B cell (primary cell): ENCODE results near the gene TESK2. TPM values are rescaled to one million over a fixed set of nuclear protein-coding genes. Genes with fewer than 3 reads are reported as not detected.
A peak's percentile ranks its signal among the peaks of the same experiment; 100 is the strongest.

Experiments used
- ATAC-seq: fragments of 200-7000 bp; cut with Tn5 transposase; one replicate; pipeline ENCODE4 v1.10.0; 2021; ENCODE audit warnings: low read depth, mild to moderate bottlenecking, moderate number of reproducible peaks, moderate library complexity
- CTCF ChIA-PET: fragments of 350-600 bp; sonication (Branson Sonifier 250); formaldehyde crosslinking; loops from one replicate; lab custom pipeline; 2021; ENCODE audit warnings: antibody characterized with exemption, inconsistent platforms; lab: Charles Lee
- POLR2A ChIA-PET: fragments of 350-600 bp; sonication (Branson Sonifier 250); formaldehyde crosslinking; loops from one replicate; lab custom pipeline; 2021; ENCODE audit warnings: antibody characterized with exemption; lab: Charles Lee
- DNase-seq: peaks from one replicate; pipeline ENCODE4 v3.0.0; 2013
- H2AFZ ChIP-seq: 2 replicates; pipeline ENCODE4 v1.6.1; 2012; ENCODE audit warnings: mild to moderate bottlenecking, low read depth, low read length; ENCODE audit not compliant: insufficient read depth, poor library complexity, severe bottlenecking
- H3K27ac ChIP-seq, 2 donors: 1 replicate in 1 of 2; 2 replicates in 1 of 2; pipeline ENCODE4 v1.5.1; 2012 to 2013; ENCODE audit warnings: low read length in 2 of 2, mild to moderate bottlenecking in 2 of 2, moderate library complexity in 1 of 2
- H3K27me3 ChIP-seq, 4 experiments: fragments of 200-600 bp in 1 of 4; sonication (generic) in 1 of 4; replicated peaks in 1 of 4; 1 replicate in 2 of 4; 2 replicates in 2 of 4; pipeline versions ENCODE4 v1.6.1 to v1.7.0; 2013 to 2016; ENCODE audit warnings: low read length in 3 of 4, mild to moderate bottlenecking in 2 of 4, mixed read lengths in 1 of 4, moderate library complexity in 1 of 4; ENCODE audit not compliant: insufficient read depth in 4 of 4, control insufficient read depth in 3 of 4; ENCODE audit errors: control extremely low read depth in 1 of 4
- H3K36me3 ChIP-seq, 2 experiments: replicated peaks in 1 of 2; 1 replicate in 1 of 2; 2 replicates in 1 of 2; pipeline versions ENCODE4 v1.6.1 to v1.7.1; 2013; ENCODE audit warnings: low read length in 1 of 2; ENCODE audit not compliant: insufficient read depth in 2 of 2, control insufficient read depth in 1 of 2; ENCODE audit errors: control extremely low read depth in 1 of 2, extremely low read depth in 1 of 2
- H3K4me1 ChIP-seq, 2 donors: fragments of 200-600 bp in 1 of 2; sonication (generic) in 1 of 2; 1 replicate in 1 of 2; 2 replicates in 1 of 2; pipeline versions ENCODE4 v1.5.1 to v1.6.1; 2013 to 2017; ENCODE audit warnings: low read length in 2 of 2; ENCODE audit not compliant: control insufficient read depth in 2 of 2, insufficient read depth in 2 of 2
- H3K4me2 ChIP-seq: replicated peaks from 2 replicates; pipeline ENCODE3; 2012; ENCODE audit warnings: mild to moderate bottlenecking, low read depth, low read length; ENCODE audit not compliant: poor library complexity, severe bottlenecking
- H3K4me3 ChIP-seq, 5 experiments: fragments of 200-600 bp in 1 of 5; sonication (generic) in 1 of 5; 1 replicate in 3 of 5; 2 replicates in 2 of 5; pipeline versions ENCODE4 v1.5.1 to v1.7.0; 2011 to 2016; ENCODE audit warnings: low read length in 4 of 5, mild to moderate bottlenecking in 4 of 5, low read depth in 2 of 5, control low read depth in 1 of 5, moderate library complexity in 1 of 5; ENCODE audit not compliant: insufficient read depth in 1 of 5; ENCODE audit errors: control extremely low read depth in 1 of 5, extremely low read depth in 1 of 5
- H3K79me2 ChIP-seq: fragments of 200-600 bp; sonication (generic); one replicate; pipeline ENCODE4 v1.6.0; 2016; ENCODE audit warnings: low read length; ENCODE audit not compliant: control insufficient read depth, insufficient read depth
- H3K9ac ChIP-seq: fragments of 200-600 bp; sonication (generic); 2 replicates; pipeline ENCODE4 v1.6.1; 2017; ENCODE audit warnings: mild to moderate bottlenecking, low read length, moderate library complexity
- H3K9me3 ChIP-seq, 3 donors: one replicate each; pipeline versions ENCODE4 v1.6.1 to v1.7.1; 2013; ENCODE audit warnings: low read length in 2 of 3; ENCODE audit not compliant: control insufficient read depth in 2 of 3, insufficient read depth in 1 of 3; ENCODE audit errors: control extremely low read depth in 1 of 3
- H4K20me1 ChIP-seq: 2 replicates; pipeline ENCODE4 v1.6.0; 2012; ENCODE audit warnings: mild to moderate bottlenecking, low read length; ENCODE audit not compliant: insufficient read depth, control insufficient read depth, poor library complexity, severe bottlenecking
- H3K27ac Mint-ChIP-seq: one replicate; pipeline ENCODE4 v1.8.0; 2021; ENCODE audit warnings: mixed read lengths
- H3K27me3 Mint-ChIP-seq: one replicate; pipeline ENCODE4 v1.8.0; 2021; ENCODE audit warnings: mixed read lengths
- H3K4me1 Mint-ChIP-seq: one replicate; pipeline ENCODE4 v1.8.0; 2021; ENCODE audit warnings: mixed read lengths
- H3K4me3 Mint-ChIP-seq: one replicate; pipeline ENCODE4 v1.8.0; 2021; ENCODE audit warnings: mixed read lengths
- H3K9me3 Mint-ChIP-seq: one replicate; pipeline ENCODE4 v1.8.0; 2022; ENCODE audit warnings: mixed read lengths; ENCODE audit not compliant: insufficient read depth
- CTCF ChIP-seq: fragments of 200-600 bp; IDR thresholded peaks from one replicate; pipeline ENCODE4 v1.8.0; 2022; ENCODE audit warnings: antibody characterized with exemption, mild to moderate bottlenecking
- EZH2 ChIP-seq: IDR thresholded peaks from 2 replicates; pipeline ENCODE4 v1.6.1; 2012; ENCODE audit warnings: borderline replicate concordance, low read depth, mild to moderate bottlenecking, moderate library complexity, low read length; ENCODE audit not compliant: insufficient read depth, poor library complexity, severe bottlenecking
- WGBS: methylation state at CpG from one replicate; pipeline ENCODE4 v1.1.5; 2013; ENCODE audit warnings: missing lambda C conversion rate; ENCODE audit not compliant: insufficient coverage; 5-methylcytosine and 5-hydroxymethylcytosine counted together
- intact Hi-C: fragments of 100-400 bp; cut with micrococcal nuclease; formaldehyde crosslinking; loops from one replicate; pipeline ENCODE4 v1.10.0; 2022
- polyA plus RNA-seq: library from polyadenylated mRNA; depleted of rRNA; stranded (reverse); fragments of >200 nt; gene quantifications from 2 replicates; pipeline ENCODE4 v1.2.3, GENCODE V29; 2012
- total RNA-seq, 2 donors: library from RNA; stranded (reverse); fragments of 120-200 nt in 1 of 2; gene quantifications; 1 replicate in 1 of 2; 2 replicates in 1 of 2; pipeline versions ENCODE4 v1.2.3 to v1.2.4, GENCODE V29; 2013 to 2022

Gene TESK2
- total and polyA plus RNA-seq, 2 donors (not counting 1 experiment from before 2014, with no cell fraction given), result 21.7 to 27.0 TPM

- Histone ChIP-seq H3K27ac (no peak overlapping the region), H4K20me1 (no peaks in the 10 kb centered on the region), H2AFZ (no peak overlapping the region), H3K9ac (no peak overlapping the region), H3K36me3 (no peaks in the 10 kb centered on the region), H3K4me3 (no peak overlapping the region), H3K4me2 (no peak overlapping the region), H3K27me3 (no peaks in the 10 kb centered on the region), H3K79me2 (peaks cover 8% of the 10 kb centered on the region), H3K9me3 (no peaks in the 10 kb centered on the region), H3K4me1 (peaks cover 39 to 41% of the 10 kb centered on the region in 2 donors)
- DNase-seq (no peak), ATAC-seq (no peak)
- ChIA-PET CTCF (interaction anchor here (1.0 to 7.7 kb wide), 6 partner anchors 10 to 82 kb away, joined by 3 to 94 read pairs (median 9); partner anchors contain the start of gene TESK2), POLR2A (no interaction called here)
- WGBS, result 60% methylated on average over 1 of the region's 6 CpGs
- Mint-ChIP-seq H3K27ac (no peak overlapping the region), H3K4me3 (no peak overlapping the region), H3K4me1 (peaks cover 52% of the 10 kb centered on the region), H3K9me3 (no peaks in the 10 kb centered on the region), H3K27me3 (no peaks in the 10 kb centered on the region)
- no peak for TF ChIP-seq CTCF
- no peak for TF ChIP-seq EZH2
- intact Hi-C loops, result loop anchor here (5.0 kb wide), 1 partner anchor 52 kb away; no protein-coding TSS in a partner anchor
Measured at GRCh38 chr1:45414746-45415145, 76.2 kb downstream of the TESK2 start.

- Histone ChIP-seq H3K4me1 (peaks cover 56 to 58% of the 10 kb centered on the region in 2 donors), H3K79me2 (peaks cover 8% of the 10 kb centered on the region), H2AFZ (peak overlapping the region; percentile 22), H3K27me3 (no peaks in the 10 kb centered on the region), H3K9me3 (no peaks in the 10 kb centered on the region), H3K36me3 (no peaks in the 10 kb centered on the region), H3K27ac (peak overlapping the region; percentile 81 to 88), H3K9ac (peak overlapping the region; percentile 27), H3K4me3 (peak overlapping the region in 2 of 5 experiments; percentile 5 to 11), H3K4me2 (peak overlapping the region; percentile 48), H4K20me1 (no peaks in the 10 kb centered on the region)
- Mint-ChIP-seq H3K4me3 (peak overlapping the region; percentile 52), H3K9me3 (no peaks in the 10 kb centered on the region), H3K27me3 (no peaks in the 10 kb centered on the region), H3K27ac (peak overlapping the region; percentile 86), H3K4me1 (peaks cover 69% of the 10 kb centered on the region)
- DNase-seq (peak; percentile 75), ATAC-seq (peak; percentile 89)
- ChIA-PET CTCF (interaction anchor here (0.7 to 7.7 kb wide), 13 partner anchors 12 to 157 kb away, joined by 3 to 94 read pairs (median 4); partner anchors contain the start of gene TESK2), POLR2A (no interaction called here)
- TF ChIP-seq CTCF (peak; percentile 42), EZH2 (no peak)
- 0% methylated on average over 1 of the region's 2 CpGs for WGBS
- intact Hi-C loops, result loop anchor here (1.0 to 5.0 kb wide), 3 partner anchors 20 to 78 kb away; partner anchors contain the start of gene TESK2
Measured at GRCh38 chr1:45412899-45413298, 78.1 kb downstream of the TESK2 start.
